OCI-LY3 (cell line): ENCODE results near the gene ATF4.

Source experiments
- H2AFZ ChIP-seq: fragments of 200-600, 300-600 bp; shearing (Covaris generic); 2 replicates; pipeline ENCODE4 v1.6.0; 2014; ENCODE audit warnings: antibody characterized with exemption, low read depth, low read length
- H3K27ac ChIP-seq: fragments of 200-600, 300-600 bp; sonication (generic); 2 replicates; pipeline ENCODE4 v1.5.1; 2014; ENCODE audit warnings: mild to moderate bottlenecking, low read length, moderate library complexity, mixed read lengths
- H3K27me3 ChIP-seq: fragments of 200-600, 300-600 bp; sonication (generic); 2 replicates; pipeline ENCODE4 v1.6.1; 2014; ENCODE audit warnings: low read depth, low read length, mixed read lengths
- H3K36me3 ChIP-seq: fragments of 200-600, 300-600 bp; sonication (generic); replicated peaks from 2 replicates; pipeline ENCODE3; 2014; ENCODE audit warnings: low read depth, low read length, mixed read lengths
- H3K4me1 ChIP-seq: fragments of 300-600, 200-600 bp; sonication (generic); 2 replicates; pipeline ENCODE4 v1.6.1; 2014; ENCODE audit warnings: low read length, mixed read lengths
- H3K4me2 ChIP-seq: fragments of 200-600, 300-600 bp; sonication (generic); 2 replicates; pipeline ENCODE4 v1.6.1; 2014; ENCODE audit warnings: low read length, mixed read lengths
- H3K4me3 ChIP-seq: fragments of 300-600, 200-600 bp; sonication (generic); 2 replicates; pipeline ENCODE4 v1.5.1; 2014; ENCODE audit warnings: antibody characterized with exemption, mild to moderate bottlenecking, low read length, moderate library complexity
- H3K79me2 ChIP-seq: fragments of 300-600, 200-600 bp; shearing (Covaris generic); 2 replicates; pipeline ENCODE4 v1.6.1; 2014; ENCODE audit warnings: mild to moderate bottlenecking, low read length, mixed read lengths
- H3K9ac ChIP-seq: fragments of 300-600, 200-600 bp; shearing (Covaris generic); 2 replicates; pipeline ENCODE4 v1.6.0; 2014; ENCODE audit warnings: mild to moderate bottlenecking, low read length, moderate library complexity
- H3K9me3 ChIP-seq: fragments of 200-600, 300-600 bp; shearing (Covaris generic); 2 replicates; pipeline ENCODE4 v1.6.1; 2014; ENCODE audit warnings: low read length, mixed read lengths; ENCODE audit not compliant: insufficient read depth
- H4K20me1 ChIP-seq: fragments of 200-600, 300-600 bp; sonication (generic); 2 replicates; pipeline ENCODE4 v1.6.1; 2016; ENCODE audit warnings: low read length, mixed read lengths; ENCODE audit not compliant: insufficient read depth
- EZH2phosphoT487 ChIP-seq: fragments of 200-600 bp; shearing (Covaris generic); IDR thresholded peaks from 2 replicates; pipeline ENCODE4 v1.6.1; 2018; ENCODE audit warnings: antibody characterized with exemption, mixed run types, low read depth
- TF ChIP-seq, protein P1 (sequence below): fragments of 200-600, 300-600 bp; sonication (generic); IDR thresholded peaks from 2 replicates; pipeline ENCODE4 v1.5.1; 2014; ENCODE audit warnings: antibody characterized with exemption, low read length, low read depth

Gene ATF4

DNA sequence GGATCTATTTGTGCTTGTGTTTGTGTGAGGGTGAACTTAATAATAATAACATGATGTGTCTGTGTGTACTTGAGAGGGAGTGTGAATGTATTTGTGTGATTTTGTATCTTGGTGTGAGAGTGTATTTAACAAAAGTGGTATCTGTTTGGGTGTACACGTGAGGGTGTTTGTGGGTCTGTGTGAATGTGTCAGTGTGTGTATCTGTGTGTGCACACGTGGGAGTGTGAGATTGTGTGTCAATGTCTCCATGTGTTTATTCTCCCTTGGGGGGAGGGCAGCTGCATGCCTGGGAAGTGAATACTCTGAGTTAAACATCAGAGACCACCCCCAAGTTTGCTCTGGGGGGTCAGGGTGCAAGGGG lies 27.2 kb downstream of the ATF4 start:
- H3K9me3 ChIP-seq: no peaks in the 10 kb centered on the region
- H3K27ac ChIP-seq: no peak overlapping the region
- H2AFZ ChIP-seq: no peak overlapping the region
- H3K4me2 ChIP-seq: no peak overlapping the region
- H3K9ac ChIP-seq: no peak overlapping the region
- no peaks in the 10 kb centered on the region for H3K36me3 ChIP-seq
- H3K4me1 ChIP-seq: no peaks in the 10 kb centered on the region
- no peak for TF ChIP-seq EZH2phosphoT487
- peaks cover 21% of the 10 kb centered on the region for H3K27me3 ChIP-seq
- H3K79me2 ChIP-seq: no peaks in the 10 kb centered on the region
- H3K4me3 ChIP-seq: no peak overlapping the region
- H4K20me1 ChIP-seq: no peaks in the 10 kb centered on the region

DNA sequence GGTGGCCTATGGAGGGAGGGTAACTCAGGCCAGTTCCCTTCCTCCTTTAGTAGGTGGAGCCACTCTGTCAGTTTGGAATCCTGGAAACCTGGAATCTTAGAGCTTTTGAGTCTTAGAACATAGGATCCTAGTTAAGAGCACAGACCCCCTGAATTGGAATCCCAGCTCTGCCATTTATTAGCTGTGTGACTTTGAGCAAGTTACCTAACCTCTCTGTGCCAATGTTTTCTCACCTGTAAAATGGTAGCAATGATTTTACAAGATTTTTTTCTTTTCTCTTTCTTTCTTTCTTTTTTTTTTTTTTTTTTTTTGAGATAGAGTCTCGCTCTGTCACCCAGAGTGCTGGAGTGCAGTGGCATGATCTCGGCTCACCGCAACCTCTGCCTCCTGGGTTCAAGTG lies 33.1 kb downstream of the ATF4 start:
- Histone ChIP-seq H3K4me1 (no peaks in the 10 kb centered on the region), H4K20me1 (no peaks in the 10 kb centered on the region), H3K9ac (no peak overlapping the region), H2AFZ (no peak overlapping the region), H3K4me3 (no peak overlapping the region), H3K27ac (no peak overlapping the region), H3K79me2 (no peaks in the 10 kb centered on the region), H3K9me3 (no peaks in the 10 kb centered on the region), H3K36me3 (no peaks in the 10 kb centered on the region), H3K27me3 (peaks cover 19% of the 10 kb centered on the region), H3K4me2 (no peak overlapping the region)
- TF ChIP-seq EZH2phosphoT487: no peak
- TF ChIP-seq, protein P1, sequence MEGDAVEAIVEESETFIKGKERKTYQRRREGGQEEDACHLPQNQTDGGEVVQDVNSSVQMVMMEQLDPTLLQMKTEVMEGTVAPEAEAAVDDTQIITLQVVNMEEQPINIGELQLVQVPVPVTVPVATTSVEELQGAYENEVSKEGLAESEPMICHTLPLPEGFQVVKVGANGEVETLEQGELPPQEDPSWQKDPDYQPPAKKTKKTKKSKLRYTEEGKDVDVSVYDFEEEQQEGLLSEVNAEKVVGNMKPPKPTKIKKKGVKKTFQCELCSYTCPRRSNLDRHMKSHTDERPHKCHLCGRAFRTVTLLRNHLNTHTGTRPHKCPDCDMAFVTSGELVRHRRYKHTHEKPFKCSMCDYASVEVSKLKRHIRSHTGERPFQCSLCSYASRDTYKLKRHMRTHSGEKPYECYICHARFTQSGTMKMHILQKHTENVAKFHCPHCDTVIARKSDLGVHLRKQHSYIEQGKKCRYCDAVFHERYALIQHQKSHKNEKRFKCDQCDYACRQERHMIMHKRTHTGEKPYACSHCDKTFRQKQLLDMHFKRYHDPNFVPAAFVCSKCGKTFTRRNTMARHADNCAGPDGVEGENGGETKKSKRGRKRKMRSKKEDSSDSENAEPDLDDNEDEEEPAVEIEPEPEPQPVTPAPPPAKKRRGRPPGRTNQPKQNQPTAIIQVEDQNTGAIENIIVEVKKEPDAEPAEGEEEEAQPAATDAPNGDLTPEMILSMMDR: no peak

DNA sequence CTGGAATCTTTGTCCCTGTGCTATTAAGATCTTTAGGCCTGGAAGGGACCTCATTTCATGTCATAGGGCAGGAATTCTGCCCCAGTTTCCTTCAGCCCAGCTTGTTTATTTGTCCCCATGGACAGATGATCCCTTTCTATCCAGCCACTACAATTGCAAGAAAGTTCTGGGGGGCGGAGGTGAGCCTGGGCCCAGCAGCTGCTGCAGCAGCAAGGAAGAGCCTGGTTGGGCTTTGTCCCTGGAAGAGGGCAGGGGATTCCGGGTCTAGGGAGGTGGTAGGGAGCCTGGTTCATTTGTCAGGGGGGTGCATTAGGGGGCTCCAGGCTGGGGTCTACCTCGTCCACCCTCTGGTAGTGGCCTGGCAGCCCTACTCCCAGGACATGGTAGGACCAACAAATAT lies 33.8 kb downstream of the ATF4 start:
- TF ChIP-seq, protein P1: no peak
- no peak for TF ChIP-seq EZH2phosphoT487
- H3K27me3 ChIP-seq: peaks cover 19% of the 10 kb centered on the region

DNA sequence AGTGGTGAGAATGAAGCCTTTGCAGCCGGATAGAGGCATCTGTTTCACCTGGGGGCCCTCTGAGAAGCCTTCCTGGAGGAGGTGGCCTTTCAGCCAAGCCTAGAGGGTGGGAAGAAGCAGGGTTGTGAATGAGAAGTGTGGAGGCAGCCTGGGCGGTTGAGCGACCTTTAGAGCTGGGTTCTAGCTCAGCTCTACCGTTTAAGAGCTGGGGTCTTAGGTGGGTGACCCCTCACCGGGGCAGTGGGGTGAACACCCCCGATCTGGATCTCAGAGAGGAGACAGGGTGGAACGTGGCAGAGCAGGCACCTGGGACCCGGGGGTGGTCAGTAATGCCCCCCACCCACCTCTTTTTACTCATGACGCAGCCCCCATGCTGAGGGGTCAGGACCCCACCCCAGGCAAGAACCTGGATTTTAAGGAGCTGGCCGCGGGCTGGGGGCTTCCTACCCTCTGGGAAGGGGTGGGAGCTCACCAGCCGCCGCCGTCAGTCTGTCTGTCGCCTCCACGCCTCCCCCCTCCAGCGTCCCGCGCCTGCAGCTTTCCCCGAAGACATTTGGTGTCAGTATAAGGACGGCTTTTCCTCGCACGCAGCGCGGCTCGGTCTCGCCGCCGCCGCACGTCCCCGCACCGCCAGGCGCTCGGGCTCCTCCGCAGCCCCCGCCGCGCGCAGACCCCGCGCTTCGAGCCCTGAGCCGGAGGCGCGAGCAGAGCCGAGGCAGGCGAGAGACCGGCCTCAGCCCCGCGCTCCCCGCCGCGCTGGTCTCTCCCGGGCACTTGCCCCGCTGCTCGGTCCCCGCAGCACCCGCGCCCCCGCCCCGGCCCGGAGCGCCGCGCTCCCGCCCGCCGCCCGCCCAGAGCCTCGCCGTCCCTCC lies 36.8 kb downstream of the ATF4 start:
- Histone ChIP-seq H3K4me1 (no peaks in the 10 kb centered on the region), H2AFZ (no peak overlapping the region), H4K20me1 (no peaks in the 10 kb centered on the region), H3K9ac (no peak overlapping the region), H3K36me3 (no peaks in the 10 kb centered on the region), H3K4me3 (no peak overlapping the region), H3K27ac (no peak overlapping the region), H3K79me2 (no peaks in the 10 kb centered on the region), H3K9me3 (no peaks in the 10 kb centered on the region), H3K27me3 (peaks cover 19% of the 10 kb centered on the region), H3K4me2 (no peak overlapping the region)
- TF ChIP-seq, protein P1: no peak
- TF ChIP-seq EZH2phosphoT487: no peak

More for the DNA sequence above, 33.8 kb downstream of the ATF4 start:
- H4K20me1 ChIP-seq: no peaks in the 10 kb centered on the region
- no peaks in the 10 kb centered on the region for H3K9me3 ChIP-seq
- H3K4me1 ChIP-seq: no peaks in the 10 kb centered on the region
- H2AFZ ChIP-seq: no peak overlapping the region
- H3K4me3 ChIP-seq: no peak overlapping the region
- no peaks in the 10 kb centered on the region for H3K79me2 ChIP-seq
- no peak overlapping the region for H3K9ac ChIP-seq
- H3K27ac ChIP-seq: no peak overlapping the region
- no peaks in the 10 kb centered on the region for H3K36me3 ChIP-seq
- no peak overlapping the region for H3K4me2 ChIP-seq
